Measurements from ENCODE around the gene GGA2.
A peak's percentile ranks its signal among the peaks of the same experiment; 100 is the strongest.

Gene GGA2

DNA sequence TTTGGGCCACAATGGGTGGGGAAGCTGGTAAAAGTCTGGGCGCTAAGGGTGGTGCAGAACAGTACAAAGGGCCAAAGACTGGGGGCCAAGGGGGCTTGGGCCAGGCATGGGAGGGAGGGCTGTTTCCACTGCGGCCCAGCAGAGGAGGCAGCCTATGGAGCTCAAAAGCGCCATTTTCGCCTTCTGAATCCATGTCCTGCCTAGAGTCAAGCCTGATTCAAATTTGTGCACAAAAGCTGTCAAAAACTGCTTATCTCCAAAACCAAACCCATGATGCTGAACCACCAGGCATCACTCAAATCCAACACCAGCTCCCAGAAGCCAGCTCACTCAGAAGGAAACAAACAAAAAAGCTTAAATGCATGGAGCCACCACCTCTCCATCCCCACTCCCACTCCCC lies 73.3 kb downstream of the GGA2 start:
- no peak overlapping the region for H3K4me3 ChIP-seq (ENCODE audit: low read length, poor library complexity, severe bottlenecking)
- H3K9me2 ChIP-seq (replicated peaks; ENCODE audit: low read depth, low read length): no peaks in the 10 kb centered on the region
- H3K4me1 ChIP-seq (ENCODE audit: insufficient read depth, low read length, poor library complexity, severe bottlenecking): no peaks in the 10 kb centered on the region
- no peak overlapping the region for H3K4me2 ChIP-seq (ENCODE audit: low read depth, low read length, poor library complexity, severe bottlenecking)
- H3K79me2 ChIP-seq (ENCODE audit: insufficient read depth, low read length): no peaks in the 10 kb centered on the region
- H3K27me3 ChIP-seq (ENCODE audit: insufficient read depth, low read length, poor library complexity, severe bottlenecking): no peaks in the 10 kb centered on the region
- no peaks in the 10 kb centered on the region for H3K9me3 ChIP-seq (ENCODE audit: insufficient read depth, low read depth, low read length)
- no peaks in the 10 kb centered on the region for H4K20me1 ChIP-seq (ENCODE audit: insufficient read depth, low read length, poor library complexity, severe bottlenecking)
- H3F3A ChIP-seq (ENCODE audit: low read depth): no peaks in the 10 kb centered on the region
- no peak overlapping the region for H3K9ac ChIP-seq (ENCODE audit: low read depth, low read length, poor library complexity, severe bottlenecking)
- H2AFZ ChIP-seq (ENCODE audit: low read length): no peak overlapping the region
- H3K36me3 ChIP-seq (ENCODE audit: insufficient read depth, low read length): peaks cover 20% of the 10 kb centered on the region; the same call in 1 of the 2 replicates
- TF ChIP-seq EZH2phosphoT487 (IDR thresholded peaks at IDR 0.05; ENCODE audit: borderline replicate concordance): no peak
- TF ChIP-seq CTCF (conservative IDR thresholded peaks at IDR 0.05; ENCODE audit: low read length): no peak

DNA sequence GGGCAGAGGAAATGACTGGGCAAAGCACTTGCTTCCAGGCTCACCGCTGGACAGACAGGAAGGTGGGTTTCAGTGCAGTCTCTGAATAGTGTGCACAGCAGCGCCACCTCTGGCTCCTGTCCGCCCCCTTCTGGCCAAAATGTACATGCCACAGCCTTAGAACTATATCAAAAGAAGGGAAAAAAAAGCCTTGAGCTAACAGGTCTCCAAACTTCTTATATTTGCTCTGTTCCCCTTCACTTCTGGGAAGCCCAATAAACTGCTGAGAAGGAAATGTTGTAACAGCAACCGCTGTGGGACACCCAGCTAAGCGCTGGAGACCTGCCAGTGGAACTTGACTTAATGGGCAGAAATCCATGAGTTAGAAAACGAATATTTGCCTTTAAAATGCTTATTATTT lies 74.8 kb downstream of the GGA2 start:
- TF ChIP-seq CTCF (conservative IDR thresholded peaks at IDR 0.05; ENCODE audit: low read length): peak; percentile 96
- TF ChIP-seq EZH2phosphoT487 (IDR thresholded peaks at IDR 0.05; ENCODE audit: borderline replicate concordance): no peak
- H3F3A ChIP-seq (ENCODE audit: low read depth): no peaks in the 10 kb centered on the region
- no peak overlapping the region for H3K9ac ChIP-seq (ENCODE audit: low read depth, low read length, poor library complexity, severe bottlenecking)
- no peak overlapping the region for H3K4me2 ChIP-seq (ENCODE audit: low read depth, low read length, poor library complexity, severe bottlenecking)
- no peaks in the 10 kb centered on the region for H3K4me1 ChIP-seq (ENCODE audit: insufficient read depth, low read length, poor library complexity, severe bottlenecking)
- no peak overlapping the region for H3K4me3 ChIP-seq (ENCODE audit: low read length, poor library complexity, severe bottlenecking)
- no peak overlapping the region for H2AFZ ChIP-seq (ENCODE audit: low read length)
- H3K9me3 ChIP-seq (ENCODE audit: insufficient read depth, low read depth, low read length): no peaks in the 10 kb centered on the region
- H3K79me2 ChIP-seq (ENCODE audit: insufficient read depth, low read length): no peaks in the 10 kb centered on the region
- H3K36me3 ChIP-seq (ENCODE audit: insufficient read depth, low read length): peaks cover 24% of the 10 kb centered on the region; the same call in 1 of the 2 replicates
- no peaks in the 10 kb centered on the region for H3K27me3 ChIP-seq (ENCODE audit: insufficient read depth, low read length, poor library complexity, severe bottlenecking)
- no peaks in the 10 kb centered on the region for H3K9me2 ChIP-seq (replicated peaks; ENCODE audit: low read depth, low read length)
- H4K20me1 ChIP-seq (ENCODE audit: insufficient read depth, low read length, poor library complexity, severe bottlenecking): no peaks in the 10 kb centered on the region

GRCh38 chr16:23434380-23434779 lies 75.9 kb downstream of the GGA2 start:
- TF ChIP-seq EZH2phosphoT487 (IDR thresholded peaks at IDR 0.05; ENCODE audit: borderline replicate concordance) (no peak), CTCF (conservative IDR thresholded peaks at IDR 0.05; ENCODE audit: low read length) (peak; percentile 94)
- H3K36me3 ChIP-seq (ENCODE audit: insufficient read depth, low read length): peaks cover 28% of the 10 kb centered on the region; the same call in 1 of the 2 replicates
- no peaks in the 10 kb centered on the region for H3F3A ChIP-seq (ENCODE audit: low read depth)
- no peaks in the 10 kb centered on the region for H3K79me2 ChIP-seq (ENCODE audit: insufficient read depth, low read length)
- no peaks in the 10 kb centered on the region for H3K4me1 ChIP-seq (ENCODE audit: insufficient read depth, low read length, poor library complexity, severe bottlenecking)
- H3K4me2 ChIP-seq (ENCODE audit: low read depth, low read length, poor library complexity, severe bottlenecking): no peak overlapping the region
- no peaks in the 10 kb centered on the region for H3K27me3 ChIP-seq (ENCODE audit: insufficient read depth, low read length, poor library complexity, severe bottlenecking)
- H4K20me1 ChIP-seq (ENCODE audit: insufficient read depth, low read length, poor library complexity, severe bottlenecking): no peaks in the 10 kb centered on the region
- H2AFZ ChIP-seq (ENCODE audit: low read length): no peak overlapping the region
- no peak overlapping the region for H3K4me3 ChIP-seq (ENCODE audit: low read length, poor library complexity, severe bottlenecking)
- H3K9me2 ChIP-seq (replicated peaks; ENCODE audit: low read depth, low read length): no peaks in the 10 kb centered on the region
- no peaks in the 10 kb centered on the region for H3K9me3 ChIP-seq (ENCODE audit: insufficient read depth, low read depth, low read length)
- H3K9ac ChIP-seq (ENCODE audit: low read depth, low read length, poor library complexity, severe bottlenecking): no peak overlapping the region

Measured in Loucy (cell line).